Left lobe of liver (tissue), 2 donors: ENCODE data around the gene VEZF1. TPM values are rescaled to one million over a fixed set of nuclear protein-coding genes. Genes with fewer than 3 reads are reported as not detected.
A peak's percentile ranks its signal among the peaks of the same experiment; 100 is the strongest.

Source experiments
- ATAC-seq: fragments of 200-7000 bp; cut with Tn5 transposase; one replicate; pipeline ENCODE4 v1.9.1; 2020; ENCODE audit warnings: mild to moderate bottlenecking, moderate library complexity
- DNase-seq: peaks from one replicate; pipeline ENCODE4 v3.0.0-alpha.2; 2020; ENCODE audit warnings: low spot score
- total RNA-seq: library from RNA; stranded (reverse); gene quantifications from one replicate; pipeline ENCODE4 v1.2.1, GENCODE V29; 2021
- donor health status: DM: no; HTN: no; CAD: no; lungs with moderate emphysema.
- donor health status: DM: no; HTN: yes; CAD: no.

VEZF1 gene
- total RNA-seq, 1 donor from 2014 or later: 12.5 TPM

DNA sequence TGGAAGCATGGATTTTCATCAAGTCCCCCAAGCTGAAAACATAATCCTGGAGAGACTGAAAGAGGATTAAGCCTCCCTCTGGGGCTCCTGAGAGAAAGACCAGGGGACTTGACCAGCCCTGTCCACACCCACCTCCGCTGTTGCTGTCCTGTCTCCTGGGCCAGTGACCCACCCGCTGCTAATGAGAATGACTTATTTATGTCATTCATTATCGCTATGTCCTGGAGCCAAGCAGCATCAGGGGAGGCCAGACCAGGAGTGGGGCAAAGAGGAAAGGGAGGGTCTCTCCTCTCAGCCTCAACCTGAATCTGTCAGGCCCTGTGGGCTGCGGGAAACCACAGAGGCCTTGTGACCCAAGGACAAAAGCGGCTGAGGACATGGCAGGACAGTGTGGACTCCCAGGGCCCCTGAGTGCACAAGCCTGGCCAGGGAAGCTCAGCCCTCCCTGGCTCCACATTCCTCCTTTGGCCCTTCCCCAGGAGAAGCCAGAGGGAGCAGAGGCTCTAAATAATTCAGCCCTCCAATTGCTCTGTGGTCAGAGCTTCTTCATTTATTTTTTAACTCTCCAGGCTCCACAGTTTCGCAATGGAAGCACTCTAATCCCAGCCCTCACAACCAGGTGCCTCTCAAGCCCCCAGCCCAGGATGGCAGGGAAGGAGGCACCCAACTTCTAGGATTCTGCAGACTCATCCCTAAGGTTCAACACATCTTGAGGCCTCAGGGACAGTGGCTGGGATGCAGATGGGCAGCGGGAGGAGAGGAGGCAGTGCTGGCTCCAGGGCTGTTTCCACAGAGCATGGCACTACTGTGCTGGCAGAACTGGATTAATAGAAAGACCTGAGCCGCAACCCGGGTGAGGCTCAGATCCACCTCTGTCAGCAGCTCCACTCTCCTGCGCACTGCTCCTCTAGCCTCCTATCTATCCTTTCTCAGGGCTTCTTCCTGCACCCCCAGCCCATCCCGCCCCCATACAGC lies 51.9 kb downstream of the VEZF1 start:
- DNase-seq: no peak
- peak; percentile 52 for ATAC-seq

DNA sequence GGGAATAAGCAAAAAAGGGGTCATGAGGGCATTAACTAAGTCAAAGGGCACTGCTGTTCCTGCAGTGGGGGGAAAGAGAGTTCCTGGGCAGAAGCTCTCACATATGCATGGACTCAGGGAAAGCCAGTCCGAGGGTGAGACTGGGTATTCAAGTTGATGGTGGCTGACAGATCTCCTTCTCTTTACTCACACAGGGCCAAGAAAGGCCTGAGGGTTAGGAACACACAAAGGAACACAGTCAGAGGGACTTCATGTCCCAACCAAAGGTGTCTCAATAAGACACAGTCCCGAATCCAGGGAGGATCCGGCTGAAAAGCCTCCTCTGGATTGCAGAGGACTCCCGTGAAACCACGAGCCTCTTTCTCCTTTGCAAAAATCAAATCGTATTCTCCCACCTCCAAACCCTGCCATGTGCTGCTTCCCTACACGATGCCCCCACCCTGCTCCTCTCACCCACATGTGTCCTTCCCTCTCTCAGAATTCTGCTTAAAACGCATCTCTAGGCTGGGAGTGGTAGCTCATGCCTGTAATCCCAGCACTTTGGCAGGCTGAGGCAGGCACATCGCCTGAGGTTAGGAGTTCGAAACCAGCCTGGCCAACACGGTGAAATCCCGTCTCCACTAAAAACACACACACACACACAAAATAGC lies 56.4 kb downstream of the VEZF1 start:
- ATAC-seq (no peak), DNase-seq (no peak)

DNA sequence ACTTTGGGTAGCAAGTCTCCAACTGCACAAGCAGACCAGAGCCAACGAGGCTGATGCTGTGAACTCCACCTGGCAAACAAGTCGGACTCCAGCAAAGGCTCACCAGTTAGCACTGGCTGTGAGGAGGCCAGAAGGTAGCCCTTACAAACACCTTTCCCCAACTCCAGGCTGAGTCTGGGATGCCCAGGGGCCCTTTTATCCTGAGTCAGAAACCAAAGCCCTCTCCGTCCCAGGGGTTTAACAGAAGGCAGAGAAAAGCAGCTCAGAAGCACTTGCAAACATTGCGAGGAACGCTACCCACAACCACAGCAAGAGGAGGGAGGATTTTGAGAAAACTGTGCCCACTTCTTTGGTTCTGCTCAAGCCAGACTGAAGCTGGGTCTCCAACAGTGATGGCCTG lies 57.8 kb downstream of the VEZF1 start:
- ATAC-seq: no peak
- DNase-seq: no peak

DNA sequence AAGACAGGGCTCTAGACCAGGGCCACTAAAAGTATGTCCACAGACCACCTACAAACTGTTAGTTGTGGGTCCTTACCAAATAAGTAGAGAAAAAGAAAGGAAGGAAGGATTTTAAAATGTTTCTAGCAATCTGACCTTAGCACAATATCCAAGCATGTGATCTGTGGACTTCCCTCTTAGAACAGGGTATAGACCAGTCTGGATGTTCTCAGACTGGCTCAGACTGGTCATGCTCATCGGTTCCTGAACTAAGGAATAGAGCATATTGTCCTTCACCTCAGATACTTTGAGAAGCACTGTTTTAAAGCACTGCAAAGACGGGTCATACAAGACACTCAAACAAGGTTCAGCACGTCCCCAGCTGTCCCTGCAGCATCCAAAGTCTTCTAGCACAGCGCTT lies 58.7 kb downstream of the VEZF1 start:
- DNase-seq: no peak
- peak; percentile 44 for ATAC-seq

DNA sequence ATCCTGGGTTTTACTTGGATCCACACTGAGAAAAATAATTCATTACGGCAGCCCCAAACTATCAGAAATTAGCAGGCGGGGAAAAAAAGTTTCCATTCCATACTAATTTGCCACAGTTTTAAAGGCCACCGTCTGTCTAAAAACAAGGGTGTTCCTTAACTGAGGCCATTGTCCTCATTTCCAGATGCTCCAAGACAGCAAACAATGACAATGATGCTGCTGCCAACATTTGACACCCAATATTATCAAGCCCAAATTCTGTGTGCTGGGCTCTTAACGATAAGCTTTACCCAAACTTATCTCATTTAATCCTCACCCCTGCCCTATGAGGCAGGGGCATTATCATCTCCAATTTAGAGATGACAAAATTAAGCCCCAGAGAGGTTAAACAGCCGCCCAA lies 59.1 kb downstream of the VEZF1 start:
- ATAC-seq (no peak), DNase-seq (no peak)

DNA sequence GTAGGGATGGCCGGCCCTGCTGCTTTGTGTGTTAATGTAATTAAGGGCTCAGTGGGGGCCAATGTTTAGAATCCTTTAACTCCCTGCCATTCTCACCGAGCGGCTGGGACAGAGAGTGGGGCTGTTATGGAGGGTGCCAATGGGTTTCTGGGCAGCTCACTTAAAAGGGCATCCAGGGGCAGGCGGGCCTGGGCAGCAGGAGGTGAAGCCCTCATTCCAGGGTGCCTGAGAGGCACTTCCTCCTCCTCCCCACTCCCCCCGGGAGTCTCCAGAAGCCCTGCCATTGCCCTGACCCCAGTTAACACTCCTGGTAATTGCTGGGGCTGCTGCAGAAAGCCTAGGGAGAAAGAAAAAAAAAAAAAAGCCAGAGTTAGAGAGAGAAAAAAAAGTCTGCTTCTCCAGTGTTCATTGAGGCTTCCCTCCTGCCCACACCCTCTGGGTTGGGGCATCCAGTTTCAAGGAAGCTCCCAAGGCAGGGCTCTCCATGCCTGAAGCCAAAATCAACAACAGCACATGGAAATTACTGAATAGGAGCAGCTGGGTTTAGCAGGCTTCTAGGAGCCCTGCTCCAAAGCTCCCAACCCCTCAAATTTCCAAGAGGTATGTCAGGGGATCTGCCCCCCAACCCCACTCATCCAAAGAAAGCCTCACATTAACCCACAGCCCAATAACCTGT lies 60.9 kb downstream of the VEZF1 start:
- ATAC-seq (no peak), DNase-seq (no peak)

DNA sequence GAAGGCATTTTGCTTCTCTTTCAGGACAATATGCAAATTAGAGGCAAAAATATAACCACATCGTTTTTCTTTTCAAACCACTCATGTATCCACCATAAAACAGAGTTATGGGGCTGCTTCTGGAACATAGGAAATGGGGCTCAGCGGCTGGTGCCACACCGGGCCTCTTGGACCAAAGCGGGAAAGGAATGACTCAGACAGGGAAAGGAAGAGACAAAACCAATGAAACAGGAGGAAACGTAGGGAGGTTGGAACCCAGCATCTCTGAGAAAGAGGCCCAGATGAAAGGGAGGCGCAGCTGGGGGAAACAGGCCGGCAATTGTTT lies 61.4 kb downstream of the VEZF1 start:
- no peak for ATAC-seq
- DNase-seq: no peak

DNA sequence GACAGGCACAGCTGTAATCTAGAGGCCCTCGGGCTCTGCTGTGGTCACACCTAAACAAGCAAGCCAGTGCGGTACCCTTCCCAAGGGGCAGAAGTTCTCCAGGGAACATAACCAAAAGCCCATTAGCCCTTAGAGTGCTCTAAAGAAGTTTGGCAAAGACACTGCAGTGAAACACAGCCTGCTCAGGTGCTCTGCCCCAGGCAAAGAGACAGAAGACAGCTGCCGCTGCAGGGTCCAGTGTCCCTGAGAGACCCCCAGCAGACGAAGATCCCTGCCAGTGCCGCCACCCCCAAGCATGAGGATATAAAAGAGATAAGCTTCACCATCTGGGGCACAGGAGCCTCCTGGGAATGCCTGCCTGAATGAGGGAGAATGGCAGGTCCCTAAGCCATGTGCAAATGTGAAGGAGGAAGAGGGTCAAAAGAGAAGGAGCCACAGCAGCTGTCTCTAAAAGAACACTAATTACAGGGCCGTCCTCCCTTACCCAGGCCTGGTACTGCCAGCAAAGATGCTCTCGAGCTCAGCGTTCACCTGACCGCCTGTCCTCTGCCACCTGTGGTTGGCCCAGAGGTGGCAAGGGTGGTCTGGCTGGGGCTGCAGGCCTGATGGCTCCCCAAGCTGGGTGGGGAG lies 62.6 kb downstream of the VEZF1 start:
- ATAC-seq: no peak

DNA sequence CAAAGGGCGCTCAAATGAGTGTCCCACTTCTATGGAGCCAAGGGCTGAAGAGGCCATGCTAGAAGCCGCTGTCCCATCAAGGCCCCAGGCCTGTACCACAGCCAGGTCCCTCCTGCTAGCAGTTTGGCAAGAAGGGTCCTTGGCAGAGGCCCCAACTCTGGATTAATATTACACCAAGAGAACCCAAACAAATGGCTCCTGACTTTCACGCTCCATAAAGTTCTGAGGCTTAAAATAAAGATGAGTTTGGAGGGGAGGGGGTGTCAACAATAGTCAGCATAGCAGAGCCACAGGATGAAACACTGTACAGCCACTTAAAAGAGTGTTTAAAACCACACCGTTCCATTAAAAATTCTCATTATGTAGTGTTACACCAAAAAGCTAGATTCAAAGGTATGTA lies 63.4 kb downstream of the VEZF1 start:
- no peak for DNase-seq
- no peak for ATAC-seq

More for the DNA sequence above, 62.6 kb downstream of the VEZF1 start:
- no peak for DNase-seq

Other genes with a start within 250 kb of the VEZF1 start
- gene CCDC182, start 243.0 kb downstream of the VEZF1 start, total RNA-seq: not detected
- gene MRPS23, start 138.2 kb downstream of the VEZF1 start, total RNA-seq: 13.1 TPM
- gene CUEDC1, start 32.8 kb downstream of the VEZF1 start, total RNA-seq: 8.1 TPM
- 81.6 TPM for gene SRSF1, start 19.0 kb upstream of the VEZF1 start, total RNA-seq
- 24.4 TPM for gene DYNLL2, start 95.2 kb upstream of the VEZF1 start, total RNA-seq
- gene OR4D1, start 160.1 kb upstream of the VEZF1 start, total RNA-seq: not detected
- not detected for gene OR4D2, start 178.7 kb upstream of the VEZF1 start, total RNA-seq
- not detected for gene EPX, start 204.5 kb upstream of the VEZF1 start, total RNA-seq
- 9.8 TPM for gene MKS1, start 231.0 kb upstream of the VEZF1 start, total RNA-seq